H54 (cell line): Measurements from ENCODE around the gene MPZL2.
A peak's percentile ranks its signal among the peaks of the same experiment; 100 is the strongest.

Source experiments
- DNase-seq: peaks from one replicate; pipeline ENCODE4 v3.0.0; 2011; ENCODE audit warnings: low spot score, mixed read lengths; ENCODE audit not compliant: insufficient read length
- FAIRE-seq: peaks from 3 replicates; lab custom pipeline; 2011; peaks lifted over from hg19 to GRCh38; lab: Jason Lieb, UNC
- POLR2A ChIP-seq: IDR thresholded peaks from 2 replicates; pipeline ENCODE4 v1.6.1; 2011; ENCODE audit warnings: low read depth, mild to moderate bottlenecking, low read length

Gene MPZL2

DNA sequence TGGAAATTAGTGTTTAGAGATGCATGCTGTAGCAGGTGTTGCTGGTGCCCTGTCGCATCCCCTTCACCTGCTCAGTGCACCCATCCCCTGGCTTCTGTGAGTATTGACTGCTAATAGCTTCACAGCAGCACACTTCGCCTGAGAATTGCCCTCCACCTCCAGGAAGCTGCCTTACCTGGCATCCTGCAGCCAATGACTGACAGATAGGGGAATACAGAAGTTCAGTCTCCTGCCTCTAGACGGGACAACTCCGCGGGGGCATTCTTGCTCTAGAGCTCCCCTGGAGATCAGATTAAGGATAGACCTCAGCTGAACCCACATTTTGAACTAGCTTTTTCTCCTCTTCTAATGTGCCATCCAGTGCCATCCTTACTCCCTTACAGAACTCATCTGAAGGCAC, 31.1 kb upstream of the MPZL2 start:
- DNase-seq: no peak
- FAIRE-seq: no peak
- no peak for TF ChIP-seq POLR2A

- no peak for TF ChIP-seq POLR2A
- DNase-seq: no peak
- no peak for FAIRE-seq
Measured at GRCh38 chr11:118294053-118294452, 30.0 kb upstream of the MPZL2 start.

DNA sequence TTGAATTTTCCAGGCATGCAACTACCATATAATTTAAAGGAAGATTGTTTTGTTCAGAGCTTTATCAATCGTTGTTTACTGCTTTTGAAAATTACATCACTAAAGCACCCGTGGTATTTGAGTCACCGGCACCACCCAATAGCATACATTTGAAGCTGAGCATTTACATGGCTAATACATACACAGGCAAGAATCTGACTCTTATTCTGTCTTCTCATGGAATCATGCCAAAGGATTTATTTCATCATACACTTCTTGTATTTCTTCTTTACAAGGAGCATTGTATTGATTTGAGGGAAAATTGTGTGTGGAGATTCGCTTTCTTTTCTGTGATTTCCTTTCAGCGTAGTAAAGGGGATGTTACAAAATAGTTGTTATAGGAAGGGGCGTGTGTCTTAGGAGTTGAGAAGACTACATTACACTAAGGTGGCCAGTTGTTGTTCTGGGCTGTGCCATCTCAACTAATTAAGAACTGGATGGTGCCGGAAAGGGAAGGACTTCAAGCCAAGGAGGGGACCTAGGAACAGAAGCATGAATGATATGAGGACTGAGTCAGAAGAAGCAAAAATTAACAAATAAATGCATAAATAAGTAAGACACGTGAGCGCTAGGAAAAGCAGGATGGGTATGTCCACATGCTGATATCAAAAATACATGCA, 27.5 kb upstream of the MPZL2 start:
- FAIRE-seq: no peak

GRCh38 chr11:118290923-118291322, 26.8 kb upstream of the MPZL2 start:
- FAIRE-seq: no peak

More for the DNA sequence above, 27.5 kb upstream of the MPZL2 start:
- TF ChIP-seq POLR2A: no peak
- no peak for DNase-seq

DNA sequence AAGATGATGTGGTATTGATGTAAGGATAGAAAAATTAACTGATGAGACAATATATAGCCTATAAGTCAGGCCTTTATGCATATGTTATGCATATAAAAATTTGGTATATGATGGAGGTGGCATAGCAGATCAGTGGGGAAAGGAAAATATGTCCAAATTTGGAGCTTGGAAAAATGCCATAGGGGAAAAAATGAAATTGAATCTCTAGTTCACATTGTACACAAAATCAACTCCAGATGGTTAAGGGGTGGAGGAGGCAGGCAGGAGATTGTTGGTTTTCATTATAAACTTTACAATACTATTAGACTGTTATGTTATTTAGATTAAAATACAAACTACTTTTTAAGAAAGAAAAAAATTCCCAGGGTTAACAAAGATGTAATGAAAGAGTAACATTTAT, 25.3 kb upstream of the MPZL2 start:
- TF ChIP-seq POLR2A: no peak
- no peak for FAIRE-seq
- DNase-seq: no peak

More at GRCh38 chr11:118290923-118291322, 26.8 kb upstream of the MPZL2 start:
- DNase-seq: no peak
- no peak for TF ChIP-seq POLR2A

DNA sequence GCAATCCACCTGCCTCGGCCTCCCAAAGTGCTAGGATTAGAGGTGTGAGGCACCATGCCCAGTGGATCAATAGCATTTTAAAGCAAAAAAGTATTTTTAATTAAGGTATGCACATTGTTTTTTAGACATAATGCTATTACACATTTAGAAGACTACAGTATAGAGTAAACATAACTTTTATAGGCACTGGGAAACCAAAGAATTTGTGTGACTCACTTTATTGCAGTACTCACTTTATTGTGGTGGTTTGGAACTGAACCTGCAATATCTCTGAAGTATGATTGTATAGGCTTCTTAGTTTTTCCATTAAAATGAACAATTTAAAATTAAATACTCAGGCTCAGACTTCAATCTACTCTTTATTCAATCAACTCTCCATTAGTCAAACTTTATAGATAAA, 22.9 kb upstream of the MPZL2 start:
- FAIRE-seq (no peak), DNase-seq (no peak)
- TF ChIP-seq POLR2A: no peak

- DNase-seq (no peak), FAIRE-seq (no peak)
- no peak for TF ChIP-seq POLR2A
Measured at GRCh38 chr11:118286545-118286944, 22.4 kb upstream of the MPZL2 start.

DNA sequence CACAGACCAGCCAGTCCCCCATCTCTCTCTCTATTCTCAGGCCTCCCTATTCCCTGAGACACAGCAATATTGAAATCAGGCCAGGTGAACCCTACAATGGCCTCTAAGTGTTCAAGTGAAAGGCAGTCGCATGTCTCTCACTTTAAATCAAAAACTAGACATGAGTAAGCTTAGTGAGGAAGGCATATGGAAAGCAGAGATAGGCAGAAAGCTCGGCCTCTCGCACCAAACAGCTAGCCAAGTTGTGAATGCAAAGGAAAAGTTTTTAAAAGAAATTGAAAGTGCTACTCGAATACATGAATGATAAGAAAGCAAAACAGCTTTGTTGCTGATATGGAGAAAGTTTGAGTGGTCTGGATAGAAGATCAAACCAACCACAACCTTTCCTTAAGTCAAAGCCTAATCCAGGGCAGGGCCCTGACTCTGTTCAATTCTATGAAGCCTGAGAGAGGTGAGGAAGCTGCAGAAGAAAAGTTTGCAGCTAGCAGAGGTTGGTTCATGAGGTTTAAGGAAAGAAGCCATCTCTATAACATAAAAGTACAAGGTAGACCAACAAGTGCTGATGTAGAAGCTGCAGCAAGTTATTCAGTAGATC, 19.8 kb upstream of the MPZL2 start:
- DNase-seq: no peak
- TF ChIP-seq POLR2A: no peak
- no peak for FAIRE-seq

- DNase-seq (no peak), FAIRE-seq (no peak)
- no peak for TF ChIP-seq POLR2A
Measured at GRCh38 chr11:118283037-118283636, 19.0 kb upstream of the MPZL2 start.

- FAIRE-seq: no peak
- TF ChIP-seq POLR2A: no peak
- no peak for DNase-seq
Measured at GRCh38 chr11:118282606-118283005, 18.5 kb upstream of the MPZL2 start.

DNA sequence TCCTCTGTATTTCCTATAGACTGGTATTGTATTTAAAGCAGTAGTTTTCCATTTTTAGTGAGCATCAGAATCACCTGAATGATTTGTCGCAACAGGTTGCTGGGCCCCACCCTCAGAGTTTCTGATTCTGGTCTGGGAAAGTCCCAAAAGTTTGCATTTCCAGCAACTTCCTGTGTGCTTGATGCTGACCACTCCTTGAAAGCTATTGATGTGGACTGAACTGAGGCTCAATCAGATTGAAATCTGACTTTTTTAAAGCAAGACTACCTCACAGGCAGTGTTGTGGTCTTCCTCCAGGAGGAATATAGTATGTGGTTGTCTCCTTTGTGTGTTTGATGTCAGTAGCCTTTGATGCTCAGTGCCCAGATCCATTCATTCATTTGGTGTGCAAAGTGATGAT, 17.2 kb upstream of the MPZL2 start:
- no peak for TF ChIP-seq POLR2A
- DNase-seq: no peak
- FAIRE-seq: no peak

- FAIRE-seq (no peak), DNase-seq (peak; percentile 19)
- TF ChIP-seq POLR2A: no peak
Measured at GRCh38 chr11:118277312-118277711, 13.2 kb upstream of the MPZL2 start.

DNA sequence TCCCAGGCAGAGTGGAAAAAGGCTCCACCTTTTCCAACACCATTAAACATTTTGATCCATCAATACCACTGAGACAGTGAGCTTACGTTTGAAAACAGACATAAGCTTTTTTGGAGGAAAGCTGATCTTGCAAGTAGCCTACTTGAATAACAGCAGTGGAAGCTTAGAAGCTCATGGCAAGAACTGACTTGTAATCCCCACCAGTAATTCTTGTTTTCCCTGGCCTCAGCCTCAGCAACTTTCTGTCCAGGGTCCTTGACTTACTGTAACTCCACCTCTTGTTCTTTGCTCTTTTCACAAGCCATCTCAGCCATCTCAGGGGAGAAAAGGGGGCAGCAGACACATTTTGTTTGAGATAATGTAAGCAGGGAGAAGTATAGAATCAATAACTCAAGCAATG, 12.3 kb upstream of the MPZL2 start:
- no peak for FAIRE-seq
- DNase-seq: no peak

GRCh38 chr11:118275176-118275575, 11.1 kb upstream of the MPZL2 start:
- DNase-seq: no peak
- no peak for FAIRE-seq

More for the DNA sequence above, 12.3 kb upstream of the MPZL2 start:
- no peak for TF ChIP-seq POLR2A

GRCh38 chr11:118274186-118274585, 10.1 kb upstream of the MPZL2 start:
- FAIRE-seq (no peak), DNase-seq (no peak)
- TF ChIP-seq POLR2A: no peak

More at GRCh38 chr11:118275176-118275575, 11.1 kb upstream of the MPZL2 start:
- TF ChIP-seq POLR2A: no peak
